AG10803 (cell line): ENCODE measurements around the gene PGF.
A peak's percentile ranks its signal among the peaks of the same experiment; 100 is the strongest.
"Not testable (repeated sequence)": the region's sequence is repeated elsewhere in the genome, so short reads cannot be mapped to it uniquely, and the experiment has no call there.

Experiments
- DNase-seq: peaks from one replicate; pipeline ENCODE4 v3.0.0; 2010; ENCODE audit warnings: low read depth
- H3K4me3 ChIP-seq: 2 replicates; pipeline ENCODE4 v1.5.1; 2011; ENCODE audit warnings: mild to moderate bottlenecking, low read length, control low read depth
- TF ChIP-seq, protein P1 (sequence below): conservative IDR thresholded peaks from 2 replicates; pipeline ENCODE4 v1.5.1; 2011; ENCODE audit warnings: mild to moderate bottlenecking, low read length, control low read depth, inconsistent platforms

PGF gene

DNA sequence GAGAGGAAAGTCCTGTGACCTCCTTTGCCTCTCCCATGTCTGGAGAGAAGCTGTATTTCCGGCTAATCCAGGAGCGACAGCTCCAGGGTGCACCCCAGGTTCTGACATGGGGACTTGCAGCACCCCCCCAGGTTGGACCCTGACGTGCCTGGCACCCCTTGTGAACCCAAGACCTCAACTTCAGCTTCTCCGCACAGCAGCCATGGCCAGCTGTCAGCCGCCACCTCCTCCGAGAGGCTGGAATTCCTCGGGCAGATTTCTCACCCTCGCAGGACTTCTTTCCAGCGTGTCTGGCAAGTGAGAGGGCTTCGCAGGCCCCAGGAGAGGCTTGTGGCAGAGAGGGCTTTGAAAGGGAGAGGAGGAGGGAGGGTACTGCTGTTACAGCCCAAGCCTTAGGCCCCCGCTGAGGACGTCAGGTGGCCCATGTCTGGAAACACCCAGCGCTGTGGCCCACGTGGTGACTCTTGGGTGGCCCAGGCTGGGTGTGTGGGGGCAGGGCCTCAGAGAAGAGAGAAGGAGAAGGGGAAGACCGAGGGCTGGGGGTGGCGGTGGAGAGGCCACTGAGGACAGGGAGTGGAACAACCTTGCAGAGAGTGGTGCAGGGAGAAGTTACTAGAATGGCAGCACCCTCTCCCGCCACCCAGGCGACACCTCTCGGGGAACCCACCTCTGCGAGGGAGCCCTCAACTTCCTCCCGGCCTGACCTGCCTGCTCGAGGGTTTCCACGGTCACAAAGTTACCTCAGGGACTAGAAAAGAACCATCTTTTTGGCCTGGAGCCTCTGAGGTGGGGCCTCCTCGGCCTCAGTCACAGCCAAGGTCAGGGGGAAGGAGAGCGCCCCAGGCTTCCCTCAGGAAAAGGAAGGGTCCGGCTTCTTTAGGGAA, 20.7 kb downstream of the PGF start:
- DNase-seq = no peak
- TF ChIP-seq, protein P1, sequence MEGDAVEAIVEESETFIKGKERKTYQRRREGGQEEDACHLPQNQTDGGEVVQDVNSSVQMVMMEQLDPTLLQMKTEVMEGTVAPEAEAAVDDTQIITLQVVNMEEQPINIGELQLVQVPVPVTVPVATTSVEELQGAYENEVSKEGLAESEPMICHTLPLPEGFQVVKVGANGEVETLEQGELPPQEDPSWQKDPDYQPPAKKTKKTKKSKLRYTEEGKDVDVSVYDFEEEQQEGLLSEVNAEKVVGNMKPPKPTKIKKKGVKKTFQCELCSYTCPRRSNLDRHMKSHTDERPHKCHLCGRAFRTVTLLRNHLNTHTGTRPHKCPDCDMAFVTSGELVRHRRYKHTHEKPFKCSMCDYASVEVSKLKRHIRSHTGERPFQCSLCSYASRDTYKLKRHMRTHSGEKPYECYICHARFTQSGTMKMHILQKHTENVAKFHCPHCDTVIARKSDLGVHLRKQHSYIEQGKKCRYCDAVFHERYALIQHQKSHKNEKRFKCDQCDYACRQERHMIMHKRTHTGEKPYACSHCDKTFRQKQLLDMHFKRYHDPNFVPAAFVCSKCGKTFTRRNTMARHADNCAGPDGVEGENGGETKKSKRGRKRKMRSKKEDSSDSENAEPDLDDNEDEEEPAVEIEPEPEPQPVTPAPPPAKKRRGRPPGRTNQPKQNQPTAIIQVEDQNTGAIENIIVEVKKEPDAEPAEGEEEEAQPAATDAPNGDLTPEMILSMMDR = no peak
- H3K4me3 ChIP-seq = no peak overlapping the region

DNA sequence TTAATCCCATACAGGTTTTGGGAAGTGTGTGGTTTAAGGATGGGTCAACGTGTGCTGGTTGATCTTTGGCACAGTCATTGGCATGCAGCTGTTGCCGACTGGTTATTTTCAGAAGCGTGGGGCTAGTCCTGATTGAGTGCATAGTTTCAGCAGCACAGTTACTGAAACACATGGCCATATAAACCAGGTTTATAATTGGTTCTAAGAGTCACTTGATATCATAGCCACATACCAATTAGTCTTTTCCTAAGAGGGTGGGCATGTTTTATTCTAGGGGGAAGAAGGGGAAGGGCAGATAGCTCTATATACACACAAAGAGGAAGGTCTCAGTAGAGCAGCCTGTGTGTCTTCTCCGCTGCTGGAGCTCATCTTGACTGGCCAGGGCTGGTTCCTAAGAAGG, 21.4 kb downstream of the PGF start:
- H3K4me3 ChIP-seq = no peak overlapping the region
- TF ChIP-seq, protein P1 = no peak
- DNase-seq = peak; percentile 42

DNA sequence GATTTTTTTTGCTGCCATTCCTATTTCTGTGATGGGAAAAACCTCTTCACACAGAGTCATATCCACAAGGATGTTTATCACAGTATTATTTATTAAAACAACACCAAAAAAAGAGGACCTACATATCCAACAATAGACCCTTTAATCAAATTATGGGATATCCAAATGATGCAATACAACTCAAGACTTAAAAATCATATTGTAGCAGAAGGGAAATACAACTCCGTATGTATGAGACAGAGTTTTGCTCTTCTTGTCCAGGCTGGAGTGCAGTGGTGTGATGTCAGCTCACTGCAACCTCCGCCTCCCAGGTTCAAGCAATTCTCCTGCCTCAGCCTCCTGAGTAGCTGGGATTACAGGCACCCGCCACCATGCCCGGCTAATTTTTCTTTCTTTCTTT, 22.5 kb downstream of the PGF start:
- not testable (repeated sequence) for DNase-seq, H3K4me3 ChIP-seq

DNA sequence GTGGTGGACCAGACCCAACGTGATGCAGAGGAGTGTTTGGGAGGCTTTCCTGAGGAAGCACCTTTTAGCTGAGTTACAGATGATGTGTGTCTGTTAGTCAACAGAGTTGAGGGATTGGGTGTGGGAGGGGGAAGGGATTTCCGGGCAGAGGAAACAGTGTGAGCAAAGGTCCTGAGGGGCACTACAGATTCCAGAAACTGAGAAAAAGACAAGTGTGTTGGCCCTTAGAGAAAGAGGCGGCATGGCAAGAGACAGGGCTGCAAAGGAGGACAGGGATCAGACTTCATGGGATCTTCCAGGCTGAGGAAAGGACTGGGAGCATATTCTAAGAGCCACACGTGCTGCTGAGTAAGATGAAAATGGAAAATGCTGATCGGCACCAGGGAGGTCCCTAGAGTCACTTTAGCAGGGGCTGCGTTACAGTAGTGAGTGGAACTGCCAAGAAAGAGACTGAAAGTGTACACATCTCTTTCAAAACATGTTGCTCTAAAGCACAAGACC, 22.9 kb downstream of the PGF start:
- TF ChIP-seq, protein P1 = no peak
- no peak for DNase-seq
- no peak overlapping the region for H3K4me3 ChIP-seq

DNA sequence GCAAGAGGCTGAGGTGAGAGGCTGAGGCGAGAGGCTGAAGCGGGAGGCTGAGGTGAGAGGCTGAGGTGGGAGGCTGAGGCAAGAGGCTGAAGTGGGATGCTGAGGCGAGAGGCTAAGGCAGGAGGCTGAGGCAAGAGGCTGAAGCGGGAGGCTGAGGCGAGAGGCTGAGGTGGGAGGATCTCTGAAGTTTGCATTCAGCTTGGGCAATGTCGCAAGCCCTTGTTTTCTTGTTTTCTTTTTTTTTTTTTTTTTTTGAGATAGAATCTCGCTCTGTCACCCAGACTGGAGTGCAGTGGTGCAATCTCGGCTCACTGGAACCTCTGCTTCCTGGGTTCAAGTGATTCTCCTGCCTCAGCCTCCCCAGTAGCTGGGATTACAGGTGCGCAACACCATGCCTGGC, 23.7 kb downstream of the PGF start:
- DNase-seq, H3K4me3 ChIP-seq: not testable (repeated sequence)

DNA sequence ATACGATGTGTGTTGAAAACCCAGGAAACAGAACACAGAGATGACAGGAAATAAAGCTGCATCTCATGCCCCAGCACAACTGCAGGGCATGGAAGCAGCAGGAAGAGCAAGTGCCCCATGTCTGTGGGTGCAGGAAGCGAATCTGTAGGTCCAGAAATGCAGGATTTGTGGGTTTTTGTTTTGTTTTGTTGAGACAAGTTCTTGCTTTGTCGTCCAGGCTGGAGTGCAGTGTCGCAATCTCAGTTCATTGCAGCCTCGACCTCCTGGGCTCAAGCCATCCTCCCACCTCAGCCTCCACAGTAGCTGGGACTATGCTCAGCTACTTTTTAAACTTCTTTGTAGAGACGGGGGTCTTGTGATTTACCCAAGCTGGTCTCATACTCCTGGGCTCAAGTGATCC, 26.2 kb downstream of the PGF start:
- no peak overlapping the region for H3K4me3 ChIP-seq
- no peak for DNase-seq
- TF ChIP-seq, protein P1 = no peak

DNA sequence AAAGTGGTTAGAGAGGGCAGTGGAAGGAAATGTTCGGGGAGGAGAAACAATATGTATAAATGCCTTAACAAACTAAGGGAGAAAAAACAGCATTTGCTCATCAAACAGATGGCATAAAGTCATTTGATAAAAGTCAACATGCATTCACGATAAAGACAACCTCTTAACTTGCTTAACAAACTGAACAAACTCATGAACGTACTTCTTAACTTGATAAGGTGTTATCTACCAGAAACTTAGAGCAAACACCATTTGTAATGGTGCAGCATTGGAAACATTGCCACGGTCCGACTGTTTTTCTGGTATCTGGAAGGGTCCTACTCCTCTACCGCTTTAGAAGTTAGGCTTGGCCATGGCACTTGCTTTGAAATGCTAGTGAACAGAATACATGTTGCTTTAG, 28.2 kb downstream of the PGF start:
- no peak for DNase-seq
- TF ChIP-seq, protein P1 = no peak
- H3K4me3 ChIP-seq = no peak overlapping the region

DNA sequence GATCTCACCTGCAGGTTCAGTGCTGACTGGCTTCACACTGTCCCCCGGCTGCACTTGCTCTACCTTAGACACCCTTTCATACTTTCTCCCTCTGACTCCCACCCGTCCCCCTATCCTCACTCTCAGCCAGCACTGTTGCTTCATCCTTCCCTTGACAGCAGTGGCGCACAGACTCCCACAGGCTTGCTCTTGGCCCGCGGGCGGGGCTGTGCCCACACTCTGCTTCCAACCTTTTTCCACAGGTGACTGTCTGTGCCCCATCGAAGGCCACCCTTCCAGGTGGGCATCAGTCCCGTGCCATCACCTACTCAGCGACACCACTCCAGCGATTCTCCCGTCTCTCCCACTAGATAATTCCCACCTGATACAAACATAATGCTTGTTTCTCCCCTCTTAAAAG, 31.3 kb downstream of the PGF start:
- TF ChIP-seq, protein P1 = no peak
- DNase-seq = no peak
- H3K4me3 ChIP-seq = no peak overlapping the region
